Frontal cortex (tissue), 4 donors: Measurements from ENCODE around the gene ATP1A2. TPM values are rescaled to one million over a fixed set of nuclear protein-coding genes. Genes with fewer than 3 reads are reported as not detected.
A peak's percentile ranks its signal among the peaks of the same experiment; 100 is the strongest.

Experiments
- DNase-seq, 2 donors: peaks; one replicate each; pipeline ENCODE4 v3.0.0; 2012; ENCODE audit warnings: low spot score in 2 of 2
- FAIRE-seq: peaks from 2 replicates; lab custom pipeline; 2012; peaks lifted over from hg19 to GRCh38; lab: Jason Lieb, UNC
- total RNA-seq: library from RNA; depleted of rRNA; stranded (reverse); fragments of >200 nt; gene quantifications from one replicate; pipeline ENCODE4 v1.2.3, GENCODE V29; 2014
- donor health status: control.
- donor health status: control.
- donor health status: control.

The ATP1A2 gene
- total RNA-seq, 1 donor from 2014 or later: 45.7 TPM

GRCh38 chr1:160083968-160084770 lies 31.4 kb upstream of the ATP1A2 start:
- DNase-seq (no peak), FAIRE-seq (no peak)

DNA sequence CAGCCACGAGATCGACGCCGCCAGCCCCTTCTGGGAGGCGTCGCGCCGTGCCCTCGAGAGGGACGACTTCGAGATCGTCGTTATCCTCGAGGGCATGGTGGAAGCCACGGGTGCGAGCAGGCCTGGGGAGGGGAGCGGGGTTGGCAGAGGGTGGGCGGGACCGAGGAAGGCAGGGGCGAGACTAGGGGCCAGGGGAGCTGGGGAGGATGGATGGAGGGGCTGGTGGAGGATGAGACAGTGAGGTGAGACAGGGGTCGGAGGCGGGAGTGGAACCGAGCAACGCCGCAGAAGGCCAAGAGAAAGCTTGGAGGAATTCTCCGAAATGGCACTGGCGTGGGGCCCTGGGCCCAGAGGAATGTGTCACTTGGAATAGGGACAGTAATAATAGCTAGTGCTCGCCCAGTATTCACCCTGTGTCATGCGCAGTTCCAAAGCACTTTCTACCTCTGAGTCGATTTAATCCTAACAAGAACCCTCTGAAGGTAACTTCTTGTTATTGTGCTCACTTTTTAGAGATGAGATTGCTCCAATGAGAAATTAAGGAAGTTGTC lies 30.7 kb upstream of the ATP1A2 start:
- no peak for DNase-seq
- FAIRE-seq: no peak

GRCh38 chr1:160085686-160086455 lies 29.7 kb upstream of the ATP1A2 start:
- FAIRE-seq (no peak), DNase-seq (peak; percentile 87 to 89)

DNA sequence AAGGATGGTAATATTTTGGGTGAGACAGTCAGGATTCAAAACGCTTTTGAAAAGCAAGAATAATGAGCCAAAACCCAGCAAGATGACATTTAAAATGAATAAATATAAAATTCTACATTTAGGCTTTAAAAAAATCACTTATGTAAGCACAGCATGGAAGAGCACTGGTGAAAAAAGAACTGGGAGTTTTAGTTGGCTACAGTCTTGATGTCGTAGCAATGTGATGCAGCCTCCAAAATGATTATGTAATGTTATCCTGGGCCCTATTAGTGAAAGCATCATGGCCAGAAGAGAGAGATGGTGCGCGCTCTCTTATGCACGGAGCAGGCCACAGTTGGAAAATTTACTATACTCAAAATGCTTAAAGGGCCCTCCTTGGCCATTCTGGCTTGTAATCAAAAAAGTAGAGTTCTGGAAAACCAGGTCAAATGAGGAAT lies 29.1 kb upstream of the ATP1A2 start:
- DNase-seq: no peak
- FAIRE-seq: no peak

GRCh38 chr1:160087118-160087662 lies 28.4 kb upstream of the ATP1A2 start:
- DNase-seq (no peak), FAIRE-seq (no peak)

GRCh38 chr1:160089883-160090282 lies 25.7 kb upstream of the ATP1A2 start:
- DNase-seq (no peak), FAIRE-seq (no peak)

GRCh38 chr1:160090760-160091159 lies 24.8 kb upstream of the ATP1A2 start:
- DNase-seq (no peak), FAIRE-seq (no peak)

DNA sequence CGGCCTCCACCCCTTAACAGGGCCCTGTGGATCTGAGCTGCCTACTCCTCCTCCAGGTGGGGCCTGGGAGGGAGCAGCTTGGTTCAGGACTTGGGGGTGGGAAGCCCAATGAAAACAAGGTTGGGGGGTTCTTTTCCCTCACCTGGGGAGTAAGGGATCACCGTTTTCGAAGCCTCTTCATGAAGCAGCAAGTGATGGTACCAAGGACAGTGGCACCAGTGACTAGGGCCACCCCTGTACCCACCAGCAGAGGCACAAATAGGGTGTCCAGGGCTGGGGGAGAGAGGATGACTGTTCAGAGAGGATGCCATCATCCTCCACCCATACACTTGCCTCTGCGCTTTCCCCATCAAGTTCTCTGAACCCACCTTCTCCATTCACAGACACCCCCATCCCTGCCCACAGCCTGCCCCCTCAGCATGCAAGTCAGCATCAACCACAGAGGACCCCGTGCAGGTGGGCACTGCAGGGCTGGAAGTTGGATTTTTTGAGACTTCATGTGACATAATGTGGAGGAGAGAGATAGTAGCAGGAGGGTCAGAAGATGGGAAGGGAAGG lies 23.8 kb upstream of the ATP1A2 start:
- FAIRE-seq: no peak
- DNase-seq: no peak

- DNase-seq (peak in 1 of 2 donors; percentile 53), FAIRE-seq (no peak)
Measured at GRCh38 chr1:160092366-160093068, 23.0 kb upstream of the ATP1A2 start.

DNA sequence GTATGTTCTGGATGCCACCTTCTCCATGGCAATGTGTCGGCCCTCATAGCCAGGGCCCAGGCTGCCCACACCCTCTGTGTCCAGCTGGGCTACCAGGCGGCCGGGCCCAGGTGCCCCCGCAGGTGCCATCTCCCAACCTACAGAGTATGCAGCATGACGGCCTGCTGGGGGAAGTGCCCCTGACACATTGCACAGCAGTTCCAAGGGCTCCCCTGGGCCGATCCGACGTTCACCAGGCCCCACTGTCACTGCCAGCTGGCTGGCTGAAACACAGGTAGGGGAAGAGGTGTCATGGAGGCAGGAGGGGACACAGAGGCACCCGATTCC lies 22.5 kb upstream of the ATP1A2 start:
- DNase-seq (no peak), FAIRE-seq (no peak)

- no peak for DNase-seq
Measured at GRCh38 chr1:160093624-160094290, 21.8 kb upstream of the ATP1A2 start.

GRCh38 chr1:160094291-160094625 lies 21.3 kb upstream of the ATP1A2 start:
- FAIRE-seq: no peak
- no peak for DNase-seq

More at GRCh38 chr1:160093624-160094290, 21.8 kb upstream of the ATP1A2 start:
- no peak for FAIRE-seq

- FAIRE-seq: no peak
- no peak for DNase-seq
Measured at GRCh38 chr1:160094806-160095205, 20.8 kb upstream of the ATP1A2 start.

- no peak for FAIRE-seq
- DNase-seq: peak in 1 of 2 donors; percentile 70
Measured at GRCh38 chr1:160095382-160096105, 20.0 kb upstream of the ATP1A2 start.

- FAIRE-seq: no peak
- DNase-seq: no peak
Measured at GRCh38 chr1:160096274-160097116, 19.1 kb upstream of the ATP1A2 start.

GRCh38 chr1:160097151-160097910 lies 18.2 kb upstream of the ATP1A2 start:
- FAIRE-seq (no peak), DNase-seq (no peak)
